Psoas muscle (tissue), 8 donors: ENCODE measurements around the gene RNF34. TPM values are rescaled to one million over a fixed set of nuclear protein-coding genes. Genes with fewer than 3 reads are reported as not detected.

ENCODE experiments used
- ATAC-seq, 4 donors: fragments of 200-7000 bp; cut with Tn5 transposase; one replicate each; pipeline ENCODE4 v1.9.1; 2020; ENCODE audit warnings: moderate library complexity in 3 of 4, mild to moderate bottlenecking in 2 of 4
- DNase-seq, 2 donors: peaks; one replicate each; pipeline ENCODE4 v3.0.0-alpha.2; 2020
- H3K27ac ChIP-seq: fragments of 200-600 bp; one replicate; pipeline ENCODE4 v1.8.0; 2022
- H3K27me3 ChIP-seq, 3 donors: fragments of 200-600 bp in 1 of 3; one replicate each; pipeline versions ENCODE4 v1.6.1 to v1.8.0; 2013 to 2022; ENCODE audit warnings: low read length in 2 of 3, mild to moderate bottlenecking in 2 of 3, moderate library complexity in 1 of 3; ENCODE audit not compliant: insufficient read depth in 3 of 3
- H3K36me3 ChIP-seq, 2 donors: fragments of 200-600 bp in 1 of 2; one replicate each; pipeline versions ENCODE4 v1.6.1 to v1.8.0; 2013 to 2022; ENCODE audit warnings: low read depth in 1 of 2, mild to moderate bottlenecking in 1 of 2, moderate library complexity in 1 of 2; ENCODE audit not compliant: insufficient read depth in 1 of 2
- H3K4me1 ChIP-seq: fragments of 200-600 bp; one replicate; pipeline ENCODE4 v1.8.0; 2022
- H3K4me3 ChIP-seq: fragments of 200-600 bp; one replicate; pipeline ENCODE4 v1.8.0; 2022; ENCODE audit warnings: mild to moderate bottlenecking
- H3K9me3 ChIP-seq: fragments of 200-600 bp; one replicate; pipeline ENCODE4 v1.8.0; 2022
- CTCF ChIP-seq: fragments of 200-600 bp; IDR thresholded peaks from one replicate; pipeline ENCODE4 v1.8.0; 2022; ENCODE audit warnings: antibody characterized with exemption
- WGBS, 3 donors: extraction: QIAGEN DNeasy Blood & Tissue Kit; methylation state at CpG; one replicate each; pipeline versions ENCODE4 v1.1.6 to v1.1.7; 2013; 5-methylcytosine and 5-hydroxymethylcytosine counted together
- intact Hi-C, 2 donors: fragments of 100-400 bp; cut with DNase I; formaldehyde crosslinking; loops; one replicate each; pipeline versions ENCODE4 v1.11.0 to v1.14.2; 2022
- polyA plus RNA-seq, 3 donors: library from polyadenylated mRNA; stranded (reverse); fragments of 200-250 nt; gene quantifications; one replicate each; pipeline ENCODE4 v1.2.3, GENCODE V29; 2013
- total RNA-seq, 4 donors: library from RNA; stranded (reverse); fragmentation: NEBNext Ultra II Directional in 2 of 4; extraction: Animal tissue kit (Norgen Biotek cat#: 25700) in 2 of 4; gene quantifications; one replicate each; pipeline versions ENCODE4 v1.2.1 to v1.2.4, GENCODE V29; 2021 to 2023
- donor health status: healthy with polysubstance abuse.
- donor health status: DM: no; HTN: no; CAD: no; lungs with moderate emphysema.
- donor health status: Bipolar disorder and iron deficiency.
- donor health status: healthy.
- donor health status: DM: yes; HTN: yes; CAD: no.
- donor health status: DM: no; HTN: no; CAD: no.
- donor health status: DM: no; HTN: no; CAD: no.
- donor health status: DM: yes; HTN: yes; CAD: no.

RNF34 gene
- total and polyA plus RNA-seq, 7 donors: 12.8 to 53.3 (median 43.3) TPM

- Histone ChIP-seq H3K4me3 (no peak overlapping the region), H3K27me3 (no peaks in the 10 kb centered on the region), H3K27ac (peak overlapping the region; percentile 58), H3K9me3 (no peaks in the 10 kb centered on the region), H3K4me1 (peaks cover 51% of the 10 kb centered on the region), H3K36me3 (peaks cover 9 to 29% of the 10 kb centered on the region in 2 donors)
- ATAC-seq (no peak), DNase-seq (no peak)
- intact Hi-C loops: no loop called here
- no peak for TF ChIP-seq CTCF
- 76 to 100% (median 93%) methylated on average over 2 of the region's 2 CpGs for WGBS, 3 donors
Measured at GRCh38 chr12:121405211-121405610, 5.3 kb downstream of the RNF34 start.

GRCh38 chr12:121413917-121414316, 14.0 kb downstream of the RNF34 start:
- Histone ChIP-seq H3K4me3 (no peak overlapping the region), H3K27ac (peak overlapping the region; percentile 77), H3K4me1 (peaks cover 52% of the 10 kb centered on the region), H3K36me3 (peaks cover 5 to 34% of the 10 kb centered on the region in 2 donors), H3K27me3 (no peaks in the 10 kb centered on the region), H3K9me3 (no peaks in the 10 kb centered on the region)
- 54 to 79% (median 59%) methylated on average over 1 of the region's 1 CpG for WGBS, 3 donors
- ATAC-seq (no peak), DNase-seq (no peak)
- TF ChIP-seq CTCF: no peak
- intact Hi-C loops: no loop called here

GRCh38 chr12:121417847-121418246, 17.9 kb downstream of the RNF34 start:
- Histone ChIP-seq H3K9me3 (no peaks in the 10 kb centered on the region), H3K36me3 (peaks cover 15 to 66% of the 10 kb centered on the region in 2 donors), H3K27ac (peak overlapping the region; percentile 40), H3K4me1 (peaks cover 62% of the 10 kb centered on the region), H3K27me3 (no peaks in the 10 kb centered on the region), H3K4me3 (no peak overlapping the region)
- WGBS, 3 donors: 63 to 86% (median 65%) methylated on average over 6 of the region's 6 CpGs
- TF ChIP-seq CTCF: no peak
- DNase-seq: no peak
- ATAC-seq: peak in 1 of 4 donors; percentile 21
- intact Hi-C loops: no loop called here

GRCh38 chr12:121420109-121420508, 20.2 kb downstream of the RNF34 start:
- peaks cover 19 to 87% of the 10 kb centered on the region in 2 donors for H3K36me3 ChIP-seq
- no peak for DNase-seq
- H3K4me1 ChIP-seq: peaks cover 67% of the 10 kb centered on the region
- no peak overlapping the region for H3K4me3 ChIP-seq
- WGBS, 3 donors: 88 to 92% (median 90%) methylated on average over 6 of the region's 6 CpGs
- ATAC-seq: no peak
- H3K27me3 ChIP-seq: no peaks in the 10 kb centered on the region
- peak overlapping the region; percentile 88 for H3K27ac ChIP-seq
- intact Hi-C loops: no loop called here
- no peaks in the 10 kb centered on the region for H3K9me3 ChIP-seq
- TF ChIP-seq CTCF: no peak

- DNase-seq (no peak), ATAC-seq (peak; percentile 10 to 16 (median 14))
- WGBS, 3 donors: 80 to 90% (median 82%) methylated on average over 14 of the region's 14 CpGs
- Histone ChIP-seq H3K36me3 (peaks cover 20 to 96% of the 10 kb centered on the region in 2 donors), H3K9me3 (no peaks in the 10 kb centered on the region), H3K4me3 (no peak overlapping the region), H3K4me1 (peaks cover 40% of the 10 kb centered on the region), H3K27ac (peak overlapping the region; percentile 88), H3K27me3 (no peaks in the 10 kb centered on the region)
- TF ChIP-seq CTCF: no peak
- intact Hi-C loops: no loop called here
Measured at GRCh38 chr12:121423253-121423652, 23.3 kb downstream of the RNF34 start.
